ENCODE results near the gene NR4A3.
A peak's percentile ranks its signal among the peaks of the same experiment; 100 is the strongest.

Gene NR4A3

GRCh38 chr9:99816392-99816791 lies 5.3 kb upstream of the NR4A3 start:
- no peak for DNase-seq

- DNase-seq: no peak
These were observed 3.2 kb upstream of the NR4A3 start for GRCh38 chr9:99818500-99818899.

- peak; percentile 70 for DNase-seq
These were observed 2.4 kb upstream of the NR4A3 start for GRCh38 chr9:99819123-99819855.

- DNase-seq: peak; percentile 79
These were observed 1.6 kb upstream of the NR4A3 start for GRCh38 chr9:99819856-99820684.

- DNase-seq: no peak
These were observed 845 bp upstream of the NR4A3 start for GRCh38 chr9:99820685-99821395.

- DNase-seq: no peak
These were observed 572 bp downstream of the NR4A3 start for GRCh38 chr9:99822109-99822805.

GRCh38 chr9:99822806-99823591 lies 1.3 kb downstream of the NR4A3 start:
- no peak for DNase-seq

- DNase-seq: no peak
These were observed 2.1 kb downstream of the NR4A3 start for GRCh38 chr9:99823681-99824377.

GRCh38 chr9:99824378-99825171 lies 2.9 kb downstream of the NR4A3 start:
- peak; percentile 61 for DNase-seq

- DNase-seq: no peak
These were observed 3.7 kb downstream of the NR4A3 start for GRCh38 chr9:99825172-99826046.

- no peak for DNase-seq
These were observed 4.9 kb downstream of the NR4A3 start for GRCh38 chr9:99826579-99826978.

GRCh38 chr9:99827244-99827643 lies 5.6 kb downstream of the NR4A3 start:
- no peak for DNase-seq

GRCh38 chr9:99828054-99828416 lies 6.3 kb downstream of the NR4A3 start:
- DNase-seq: no peak

- no peak for DNase-seq
These were observed 6.9 kb downstream of the NR4A3 start for GRCh38 chr9:99828417-99829176.

- DNase-seq: no peak
These were observed 10.3 kb downstream of the NR4A3 start for GRCh38 chr9:99831857-99832557.

- no peak for DNase-seq
These were observed 10.8 kb downstream of the NR4A3 start for GRCh38 chr9:99832558-99832864.

GRCh38 chr9:99833735-99834134 lies 12.1 kb downstream of the NR4A3 start:
- DNase-seq: no peak

- no peak for DNase-seq
These were observed 12.8 kb downstream of the NR4A3 start for GRCh38 chr9:99834474-99834873.
